Effector memory CD4-positive, alpha-beta T cell (primary cell): ENCODE measurements around the gene HEXIM1.

Experiments
- DNase-seq, 3 donors: peaks; one replicate each; pipeline ENCODE4 v3.0.0-alpha.2; 2020
- H3K27ac ChIP-seq: 2 replicates; pipeline ENCODE4 v1.7.0; 2013; ENCODE audit warnings: mild to moderate bottlenecking, low read length, moderate library complexity; ENCODE audit not compliant: insufficient read depth, poor library complexity, severe bottlenecking
- H3K27me3 ChIP-seq: replicated peaks from 2 replicates; pipeline ENCODE4 v1.7.0; 2013; ENCODE audit warnings: mild to moderate bottlenecking, low read length; ENCODE audit not compliant: insufficient read depth, control insufficient read depth, poor library complexity, severe bottlenecking
- H3K36me3 ChIP-seq: 2 replicates; pipeline ENCODE4 v1.7.0; 2013; ENCODE audit warnings: mild to moderate bottlenecking, low read length, moderate library complexity; ENCODE audit not compliant: control insufficient read depth, insufficient read depth
- H3K4me1 ChIP-seq: 2 replicates; pipeline ENCODE4 v1.7.0; 2013; ENCODE audit warnings: low read length, mild to moderate bottlenecking; ENCODE audit not compliant: control insufficient read depth, insufficient read depth, poor library complexity, severe bottlenecking
- H3K4me3 ChIP-seq: 2 replicates; pipeline ENCODE4 v1.7.0; 2013; ENCODE audit warnings: low read length, low read depth, mild to moderate bottlenecking; ENCODE audit not compliant: insufficient read depth, poor library complexity, severe bottlenecking
- H3K9me3 ChIP-seq: 2 replicates; pipeline ENCODE4 v1.7.0; 2013; ENCODE audit warnings: mild to moderate bottlenecking, low read length, moderate library complexity; ENCODE audit not compliant: control insufficient read depth
- total RNA-seq, 3 donors: gene quantifications; one replicate each; lab custom pipeline; 2026; lab: John Stamatoyannopoulos, UW

HEXIM1 gene
- 118 to 278 (median 255) reads per million in 3 donors for total RNA-seq

- H3K27ac ChIP-seq, result peak within 1 kb of the TSS; percentile 98
- peak within 1 kb of the TSS; percentile 76 for H3K4me3 ChIP-seq
- H3K4me1 ChIP-seq, result peaks cover 31% of the 10 kb centered on the region
- H3K36me3 ChIP-seq, result no peaks in the 10 kb centered on the region
- H3K27me3 ChIP-seq, result no peaks in the 10 kb centered on the region
- DNase-seq, result peak; percentile 98 to 100 (median 99)
- H3K9me3 ChIP-seq, result no peaks in the 10 kb centered on the region
These were observed at the start of gene HEXIM1 for GRCh38 chr17:45148183-45149036. HEXIM1 (plus strand) TSS chr17:45148475; CDS start chr17:45149191, 716 bp downstream.

- DNase-seq, result peak; percentile 26 to 56 (median 51)
- Histone ChIP-seq H3K36me3 (peaks cover 74% of the 10 kb centered on the region), H3K4me1 (no peaks in the 10 kb centered on the region), H3K4me3 (no peak overlapping the region), H3K27me3 (no peaks in the 10 kb centered on the region), H3K27ac (no peak overlapping the region), H3K9me3 (no peaks in the 10 kb centered on the region)
These were observed 49.2 kb upstream of the HEXIM1 start for GRCh38 chr17:45098869-45099616.

DNA sequence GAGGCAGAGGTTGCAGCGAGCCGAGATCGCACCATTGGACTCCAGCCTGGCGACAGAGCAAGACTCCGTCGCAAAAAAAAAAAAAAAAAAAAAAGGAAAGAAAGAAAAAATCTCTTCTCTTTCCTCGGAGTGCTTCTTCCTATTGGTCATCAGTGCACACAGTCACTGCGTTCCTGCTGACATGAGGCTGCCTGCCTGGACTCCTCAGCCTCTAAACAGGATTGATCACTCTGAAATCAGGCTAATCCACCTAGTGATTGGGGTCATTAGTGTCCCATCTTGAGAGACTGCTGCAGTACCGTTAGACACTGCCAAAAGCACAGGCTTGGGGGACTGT, 46.8 kb upstream of the HEXIM1 start:
- no peaks in the 10 kb centered on the region for H3K4me1 ChIP-seq
- no peak for DNase-seq
- H3K9me3 ChIP-seq, result no peaks in the 10 kb centered on the region
- no peak overlapping the region for H3K4me3 ChIP-seq
- H3K27me3 ChIP-seq, result no peaks in the 10 kb centered on the region
- peaks cover 84% of the 10 kb centered on the region for H3K36me3 ChIP-seq
- H3K27ac ChIP-seq, result no peak overlapping the region

DNA sequence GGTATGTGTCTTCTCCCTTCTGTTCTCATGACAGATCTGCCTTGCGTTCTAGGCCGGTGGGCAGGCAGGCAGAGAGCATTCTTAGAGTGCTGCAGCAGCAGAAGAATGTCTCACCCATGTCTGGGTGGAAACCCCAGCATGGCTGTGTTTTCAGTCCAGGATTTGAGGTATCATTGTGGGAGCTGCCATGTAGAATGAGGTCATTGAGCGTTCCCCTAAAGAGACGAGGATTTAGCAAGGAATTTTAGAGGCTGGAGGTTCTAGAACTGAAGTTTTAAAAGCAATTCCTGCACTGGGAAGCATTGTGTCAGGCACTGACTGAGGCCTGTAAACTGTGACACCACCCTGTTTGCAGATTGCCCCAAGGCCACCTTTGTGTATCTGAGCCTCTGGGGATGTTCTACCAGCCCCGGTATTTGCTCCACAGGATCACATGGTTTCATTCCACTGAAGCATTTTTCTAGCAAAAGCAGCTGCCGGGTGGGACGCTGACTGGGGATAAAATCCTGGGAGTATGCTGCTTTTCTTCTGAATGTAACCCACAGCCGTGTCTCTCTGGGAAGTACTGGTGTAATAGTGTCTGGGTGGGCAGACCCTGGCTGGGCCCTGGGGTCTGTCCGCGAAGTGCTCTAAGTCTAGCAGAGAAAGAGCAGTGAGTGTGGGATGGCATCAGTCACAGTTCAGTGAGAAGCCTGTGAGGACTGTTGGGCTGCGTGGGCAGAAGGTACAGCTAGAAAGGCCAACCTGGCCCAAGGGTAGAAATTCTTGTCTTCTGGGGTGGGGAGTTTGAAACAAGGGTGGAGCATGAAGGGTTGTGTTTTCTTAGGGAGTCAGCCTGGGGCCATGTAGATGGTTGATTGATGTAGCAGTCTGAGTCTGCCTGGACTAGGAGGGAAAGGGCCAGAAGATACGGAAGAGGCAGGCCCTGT, 46.1 kb upstream of the HEXIM1 start:
- Histone ChIP-seq H3K27ac (no peak overlapping the region), H3K9me3 (no peaks in the 10 kb centered on the region), H3K4me1 (no peaks in the 10 kb centered on the region), H3K27me3 (no peaks in the 10 kb centered on the region), H3K36me3 (peaks cover 82% of the 10 kb centered on the region), H3K4me3 (no peak overlapping the region)
- DNase-seq, result no peak

GRCh38 chr17:45102856-45103255, 45.4 kb upstream of the HEXIM1 start:
- no peak overlapping the region for H3K4me3 ChIP-seq
- H3K27ac ChIP-seq, result no peak overlapping the region
- no peaks in the 10 kb centered on the region for H3K9me3 ChIP-seq
- H3K27me3 ChIP-seq, result no peaks in the 10 kb centered on the region
- H3K36me3 ChIP-seq, result peaks cover 82% of the 10 kb centered on the region
- no peak for DNase-seq
- H3K4me1 ChIP-seq, result no peaks in the 10 kb centered on the region

DNA sequence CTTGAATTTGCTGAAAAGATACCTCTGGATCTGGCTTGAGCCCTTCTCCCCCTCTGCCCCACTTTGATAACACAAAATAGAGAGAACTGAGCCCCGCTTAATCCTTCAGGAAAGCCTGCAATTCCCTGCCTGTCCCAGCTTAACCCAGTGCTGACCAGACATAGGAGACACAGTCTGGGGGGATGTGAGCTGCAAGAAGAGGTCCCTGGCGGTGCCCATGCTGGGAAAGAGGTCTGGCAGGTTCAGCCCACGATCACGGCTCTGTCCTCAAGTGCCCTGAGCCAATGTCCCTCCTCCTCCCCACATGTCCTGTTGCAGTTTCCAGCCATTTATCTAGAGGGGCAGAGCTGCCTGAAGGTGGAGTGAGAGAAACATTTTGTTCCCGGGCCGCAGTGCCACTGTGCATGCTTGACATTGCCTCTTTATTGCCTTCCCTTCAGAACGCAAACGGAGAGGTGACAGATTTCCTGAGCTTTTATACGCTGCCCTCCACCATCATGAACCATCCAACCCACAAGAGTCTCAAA, 44.9 kb upstream of the HEXIM1 start:
- H3K4me1 ChIP-seq, result no peaks in the 10 kb centered on the region

DNA sequence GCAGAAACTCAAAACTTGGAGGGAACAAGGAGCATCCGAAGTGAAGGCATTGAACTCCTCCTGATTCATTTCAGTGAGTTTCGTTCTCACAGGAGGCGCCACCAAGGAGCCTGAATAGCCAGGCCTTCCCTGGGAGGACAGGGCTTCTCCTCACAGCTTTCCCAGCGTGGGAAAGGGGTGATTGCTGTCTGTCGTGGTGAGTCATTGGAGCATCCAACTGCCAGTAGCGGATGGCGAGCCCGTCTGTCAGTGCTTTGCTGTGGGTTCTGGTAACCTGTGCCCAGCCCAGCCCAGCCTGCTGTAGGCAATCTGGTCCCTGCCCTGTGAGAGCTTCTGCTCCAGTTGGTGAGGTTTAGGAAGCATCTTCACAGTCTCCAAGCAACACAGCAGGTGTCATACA, 44.2 kb upstream of the HEXIM1 start:
- Histone ChIP-seq H3K4me3 (no peak overlapping the region), H3K27me3 (no peaks in the 10 kb centered on the region), H3K27ac (no peak overlapping the region), H3K36me3 (peaks cover 75% of the 10 kb centered on the region), H3K9me3 (no peaks in the 10 kb centered on the region), H3K4me1 (no peaks in the 10 kb centered on the region)
- DNase-seq, result no peak

More for the DNA sequence above, 44.9 kb upstream of the HEXIM1 start:
- DNase-seq, result no peak
- Histone ChIP-seq H3K27me3 (no peaks in the 10 kb centered on the region), H3K4me3 (no peak overlapping the region), H3K9me3 (no peaks in the 10 kb centered on the region), H3K27ac (no peak overlapping the region), H3K36me3 (peaks cover 82% of the 10 kb centered on the region)

DNA sequence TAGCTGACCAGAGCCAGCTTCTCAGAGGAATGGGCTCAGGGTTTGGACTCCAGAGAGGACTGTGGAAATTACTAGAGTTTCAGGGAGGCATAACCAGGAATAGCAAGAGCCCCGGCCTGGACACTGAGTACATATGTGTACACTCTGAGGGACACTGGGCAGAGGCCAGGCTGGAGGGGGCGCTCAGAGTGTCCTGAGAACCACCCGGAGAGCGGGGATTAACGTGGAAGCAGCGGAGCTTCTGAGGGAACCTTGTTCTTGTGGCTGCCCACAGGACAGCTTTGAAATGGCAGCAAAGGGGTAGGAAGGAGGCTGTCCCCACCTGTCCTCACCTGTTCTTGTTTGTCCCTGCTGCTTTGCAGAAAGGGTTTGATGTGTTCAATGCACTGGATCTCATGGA, 43.8 kb upstream of the HEXIM1 start:
- peaks cover 73% of the 10 kb centered on the region for H3K36me3 ChIP-seq
- no peak overlapping the region for H3K4me3 ChIP-seq
- no peak for DNase-seq
- H3K27ac ChIP-seq, result no peak overlapping the region
- H3K9me3 ChIP-seq, result no peaks in the 10 kb centered on the region
- H3K27me3 ChIP-seq, result no peaks in the 10 kb centered on the region
- no peaks in the 10 kb centered on the region for H3K4me1 ChIP-seq

GRCh38 chr17:45104907-45105624, 43.2 kb upstream of the HEXIM1 start:
- no peak overlapping the region for H3K4me3 ChIP-seq
- no peaks in the 10 kb centered on the region for H3K4me1 ChIP-seq
- no peaks in the 10 kb centered on the region for H3K9me3 ChIP-seq
- peaks cover 68% of the 10 kb centered on the region for H3K36me3 ChIP-seq
- no peak overlapping the region for H3K27ac ChIP-seq
- no peaks in the 10 kb centered on the region for H3K27me3 ChIP-seq
- DNase-seq, result no peak
